ENCODE measurements around the gene GALNT9. TPM values are rescaled to one million over a fixed set of nuclear protein-coding genes. Genes with fewer than 3 reads are reported as not detected.

Gene GALNT9
- total RNA-seq, 1 donor from 2014 or later: 1.6 TPM

DNA sequence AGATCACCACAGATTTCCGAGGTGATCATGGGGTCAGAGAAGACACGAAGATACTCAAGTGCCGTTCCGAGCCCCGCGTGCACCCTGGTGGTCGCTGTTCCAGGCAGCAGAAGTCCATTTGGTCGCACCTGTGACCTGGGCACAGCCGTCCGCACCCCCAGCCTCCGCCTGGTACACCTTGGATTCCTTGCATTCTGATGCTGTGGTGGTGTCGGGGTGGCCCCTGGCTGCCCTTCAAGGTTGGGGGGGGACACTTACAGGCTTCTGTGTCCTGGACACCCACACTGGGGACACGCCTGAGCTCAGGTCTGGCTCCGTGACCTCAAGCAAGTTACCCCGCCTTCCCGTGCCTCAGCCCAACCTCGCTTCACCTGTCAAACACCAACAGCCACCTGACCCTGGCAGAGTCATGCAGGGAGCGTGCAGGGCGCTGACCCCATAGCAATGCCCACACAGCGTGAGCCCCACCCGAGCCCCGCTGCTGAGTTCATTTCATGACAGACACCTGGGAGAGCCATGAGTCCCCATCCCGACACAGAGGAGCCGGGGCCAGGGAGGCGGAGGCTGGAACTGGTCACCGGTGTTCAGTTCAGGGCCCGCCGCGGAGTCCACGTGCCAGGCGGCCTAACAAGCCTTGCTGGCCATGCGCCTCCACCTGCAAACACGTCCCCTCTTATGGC is 17.9 kb upstream of the GALNT9 start:
- no peak overlapping the region for H3K27ac Mint-ChIP-seq
- DNase-seq (ENCODE audit: extremely low spot score, unreplicated experiment): no peak
- no peaks in the 10 kb centered on the region for H3K36me3 Mint-ChIP-seq
- TF ChIP-seq, protein P1, sequence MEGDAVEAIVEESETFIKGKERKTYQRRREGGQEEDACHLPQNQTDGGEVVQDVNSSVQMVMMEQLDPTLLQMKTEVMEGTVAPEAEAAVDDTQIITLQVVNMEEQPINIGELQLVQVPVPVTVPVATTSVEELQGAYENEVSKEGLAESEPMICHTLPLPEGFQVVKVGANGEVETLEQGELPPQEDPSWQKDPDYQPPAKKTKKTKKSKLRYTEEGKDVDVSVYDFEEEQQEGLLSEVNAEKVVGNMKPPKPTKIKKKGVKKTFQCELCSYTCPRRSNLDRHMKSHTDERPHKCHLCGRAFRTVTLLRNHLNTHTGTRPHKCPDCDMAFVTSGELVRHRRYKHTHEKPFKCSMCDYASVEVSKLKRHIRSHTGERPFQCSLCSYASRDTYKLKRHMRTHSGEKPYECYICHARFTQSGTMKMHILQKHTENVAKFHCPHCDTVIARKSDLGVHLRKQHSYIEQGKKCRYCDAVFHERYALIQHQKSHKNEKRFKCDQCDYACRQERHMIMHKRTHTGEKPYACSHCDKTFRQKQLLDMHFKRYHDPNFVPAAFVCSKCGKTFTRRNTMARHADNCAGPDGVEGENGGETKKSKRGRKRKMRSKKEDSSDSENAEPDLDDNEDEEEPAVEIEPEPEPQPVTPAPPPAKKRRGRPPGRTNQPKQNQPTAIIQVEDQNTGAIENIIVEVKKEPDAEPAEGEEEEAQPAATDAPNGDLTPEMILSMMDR (conservative IDR thresholded peaks at IDR 0.05): no peak
- H3K4me3 Mint-ChIP-seq: no peak overlapping the region
- peaks cover 47% of the 10 kb centered on the region for H3K27me3 Mint-ChIP-seq
- no peaks in the 10 kb centered on the region for H3K9me3 Mint-ChIP-seq
- peaks cover 20% of the 10 kb centered on the region for H3K4me1 Mint-ChIP-seq (ENCODE audit: unreplicated experiment)

DNA sequence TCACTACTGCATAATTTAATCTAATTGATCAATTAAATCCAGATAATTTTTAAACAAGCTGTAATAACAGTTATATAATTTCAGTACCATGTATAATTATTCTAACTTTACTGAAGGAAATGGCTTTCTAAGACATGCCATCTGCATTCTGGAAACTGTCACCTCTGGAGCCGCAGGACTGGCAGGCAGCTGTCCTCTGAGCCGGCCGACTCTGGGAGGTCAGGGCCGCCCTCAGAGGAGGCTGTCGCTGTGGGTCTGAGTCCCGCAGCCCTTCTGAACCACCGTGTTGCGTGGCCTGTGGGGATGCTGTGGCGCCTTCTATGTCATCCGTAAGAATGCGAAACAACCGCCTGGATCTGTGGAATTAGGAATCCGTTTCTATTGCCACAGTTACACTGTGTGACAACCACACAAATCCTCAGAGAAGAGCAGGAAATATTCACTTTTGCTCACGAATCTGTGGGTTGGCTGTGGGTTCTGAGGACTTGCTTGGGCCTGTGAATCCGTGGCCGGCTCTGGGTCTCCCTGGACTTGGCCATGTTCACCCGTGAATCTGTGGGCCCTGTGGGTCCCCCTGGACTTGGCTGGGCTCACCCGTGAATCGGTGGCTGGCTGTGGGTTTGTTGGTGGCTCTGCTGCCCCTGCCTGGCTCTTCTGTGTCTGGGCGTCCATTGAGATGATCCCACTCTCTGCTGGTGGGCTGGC is 17.2 kb upstream of the GALNT9 start:
- no peaks in the 10 kb centered on the region for H3K36me3 Mint-ChIP-seq
- no peak for DNase-seq (ENCODE audit: extremely low spot score, unreplicated experiment)
- no peak overlapping the region for H3K4me3 Mint-ChIP-seq
- H3K4me1 Mint-ChIP-seq (ENCODE audit: unreplicated experiment): peaks cover 20% of the 10 kb centered on the region
- TF ChIP-seq, protein P1 (conservative IDR thresholded peaks at IDR 0.05): no peak
- H3K27ac Mint-ChIP-seq: no peak overlapping the region
- no peaks in the 10 kb centered on the region for H3K9me3 Mint-ChIP-seq
- H3K27me3 Mint-ChIP-seq: peaks cover 46% of the 10 kb centered on the region

DNA sequence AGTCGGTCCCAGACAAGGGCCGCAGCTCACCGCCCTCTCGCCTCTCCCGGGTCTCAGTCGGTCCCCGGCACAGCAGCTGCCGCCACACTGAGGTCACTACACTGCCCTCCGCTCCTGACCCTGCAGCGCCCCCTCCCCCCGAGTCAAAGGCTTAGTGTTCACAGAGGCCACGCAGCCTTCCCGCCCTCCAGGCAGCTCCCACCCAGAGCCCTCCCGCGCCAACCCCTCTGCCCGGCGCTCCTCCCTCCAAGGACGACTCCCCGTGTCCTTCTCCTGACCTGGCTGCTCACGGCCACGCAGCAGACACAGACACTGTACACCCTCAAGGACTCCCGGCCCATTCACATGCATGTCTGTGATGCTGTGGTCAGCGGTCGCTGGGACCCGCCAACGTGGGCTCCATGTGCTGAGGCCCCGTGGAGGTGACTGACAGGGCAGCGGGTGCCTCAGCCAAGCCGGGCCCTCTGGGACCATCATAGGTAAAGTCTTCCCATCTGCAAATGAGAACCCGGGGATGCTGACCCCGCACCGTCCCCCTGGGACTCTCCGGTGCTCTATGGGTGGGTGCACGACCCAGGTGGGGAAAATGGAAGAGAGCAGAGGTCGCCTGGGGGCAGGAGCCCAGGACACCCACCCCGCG is 16.3 kb upstream of the GALNT9 start:
- no peaks in the 10 kb centered on the region for H3K9me3 Mint-ChIP-seq
- no peak overlapping the region for H3K27ac Mint-ChIP-seq
- H3K36me3 Mint-ChIP-seq: no peaks in the 10 kb centered on the region
- peaks cover 20% of the 10 kb centered on the region for H3K4me1 Mint-ChIP-seq (ENCODE audit: unreplicated experiment)
- no peak for DNase-seq (ENCODE audit: extremely low spot score, unreplicated experiment)
- H3K27me3 Mint-ChIP-seq: peaks cover 49% of the 10 kb centered on the region
- TF ChIP-seq, protein P1 (conservative IDR thresholded peaks at IDR 0.05): no peak
- no peak overlapping the region for H3K4me3 Mint-ChIP-seq

DNA sequence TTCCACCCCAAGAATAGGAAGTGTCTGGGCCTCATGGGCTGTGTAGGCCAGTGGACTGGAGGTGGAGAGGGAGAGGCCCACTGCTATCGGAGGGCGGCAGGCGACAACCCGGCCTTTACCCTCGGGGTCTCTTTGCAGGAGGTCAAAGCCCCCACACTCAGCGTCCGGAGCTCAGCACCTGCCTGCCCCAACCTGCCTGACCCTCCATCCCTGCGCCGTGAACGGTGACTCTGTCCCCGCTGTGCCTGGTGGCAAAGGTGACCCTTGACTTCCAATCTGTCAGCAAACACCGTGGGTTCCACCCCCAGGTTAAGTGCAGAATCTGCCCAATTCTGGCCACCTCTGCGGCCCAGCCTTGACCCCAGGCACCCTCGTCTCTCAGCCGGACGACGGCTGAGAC is 15.7 kb upstream of the GALNT9 start:
- Mint-ChIP-seq H3K9me3 (no peaks in the 10 kb centered on the region), H3K27ac (no peak overlapping the region), H3K27me3 (peaks cover 51% of the 10 kb centered on the region), H3K4me3 (no peak overlapping the region), H3K4me1 (ENCODE audit: unreplicated experiment) (peaks cover 20% of the 10 kb centered on the region), H3K36me3 (no peaks in the 10 kb centered on the region)
- DNase-seq (ENCODE audit: extremely low spot score, unreplicated experiment): no peak
- TF ChIP-seq, protein P1 (conservative IDR thresholded peaks at IDR 0.05): no peak

DNA sequence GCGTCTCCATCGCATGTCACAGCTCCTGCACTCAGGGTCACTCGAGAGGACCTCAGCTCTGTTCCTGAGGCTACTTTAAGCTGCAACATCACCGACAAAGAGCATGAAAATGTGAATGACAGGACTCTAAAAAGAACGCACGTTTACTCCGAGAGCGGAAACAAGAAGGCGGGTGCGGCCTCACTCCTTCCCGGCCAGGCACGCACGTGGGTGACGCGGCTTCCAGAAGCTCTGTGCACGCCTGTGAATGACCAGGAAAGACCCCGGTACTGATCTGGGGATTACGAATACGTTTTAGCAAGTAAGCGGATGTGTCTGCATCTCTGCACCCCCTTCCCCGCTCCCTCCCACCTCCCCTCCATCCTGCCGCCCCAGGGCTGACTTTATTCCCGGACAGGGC is 15.2 kb upstream of the GALNT9 start:
- DNase-seq (ENCODE audit: extremely low spot score, unreplicated experiment): no peak
- TF ChIP-seq, protein P1 (conservative IDR thresholded peaks at IDR 0.05): no peak
- Mint-ChIP-seq H3K27ac (no peak overlapping the region), H3K4me3 (no peak overlapping the region), H3K27me3 (peaks cover 54% of the 10 kb centered on the region), H3K9me3 (no peaks in the 10 kb centered on the region), H3K4me1 (ENCODE audit: unreplicated experiment) (peaks cover 20% of the 10 kb centered on the region), H3K36me3 (no peaks in the 10 kb centered on the region)
